Stimulated activated CD8-positive, alpha-beta memory T cell treated with anti-CD3 and anti-CD28 coated beads, Interleukin-7, amount 100 ng/mL, for 1 hour (primary cell): ENCODE measurements around the gene EIF3B.
"Not testable (repeated sequence)": the region's sequence is repeated elsewhere in the genome, so short reads cannot be mapped to it uniquely, and the experiment has no call there.

Experiments
- DNase-seq, 2 donors: peaks; one replicate each; pipeline ENCODE4 v3.0.0-alpha.2; 2020; ENCODE audit warnings: low read depth in 2 of 2

Gene EIF3B

GRCh38 chr7:2354186-2354938, at the start of gene EIF3B:
Gene EIF3B (plus strand): TSS chr7:2354827. CDS start chr7:2354922, 95 bp downstream.
- DNase-seq, result peak; percentile 71 to 76

GRCh38 chr7:2305258-2305657, 49.4 kb upstream of the EIF3B start:
- not testable (repeated sequence) for DNase-seq

GRCh38 chr7:2306688-2307087, 47.9 kb upstream of the EIF3B start:
- no peak for DNase-seq

GRCh38 chr7:2307690-2308107, 46.9 kb upstream of the EIF3B start:
- DNase-seq, result no peak

GRCh38 chr7:2309889-2310331, 44.7 kb upstream of the EIF3B start:
- no peak for DNase-seq

- DNase-seq, result no peak
Observed at GRCh38 chr7:2312267-2312929, 42.2 kb upstream of the EIF3B start.

GRCh38 chr7:2313450-2314208, 41.0 kb upstream of the EIF3B start:
- DNase-seq, result no peak

- peak; percentile 95 to 99 for DNase-seq
Observed at GRCh38 chr7:2314209-2314955, 40.2 kb upstream of the EIF3B start, which contains the start of gene SNX8. Gene SNX8 (minus strand): TSS chr7:2314441. CDS start chr7:2314421, 20 bp downstream.

- not testable (repeated sequence) for DNase-seq
Observed at GRCh38 chr7:2314956-2315530, 39.6 kb upstream of the EIF3B start.

- DNase-seq, result no peak
Observed at GRCh38 chr7:2315787-2316186, 38.8 kb upstream of the EIF3B start.

- no peak for DNase-seq
Observed at GRCh38 chr7:2316578-2316977, 38.0 kb upstream of the EIF3B start.

- no peak for DNase-seq
Observed at GRCh38 chr7:2317556-2318293, 36.9 kb upstream of the EIF3B start.

- no peak for DNase-seq
Observed at GRCh38 chr7:2321020-2321419, 33.6 kb upstream of the EIF3B start.

GRCh38 chr7:2325162-2325561, 29.5 kb upstream of the EIF3B start:
- no peak for DNase-seq

- DNase-seq, result no peak
Observed at GRCh38 chr7:2326951-2327350, 27.7 kb upstream of the EIF3B start.

GRCh38 chr7:2330493-2330892, 24.1 kb upstream of the EIF3B start:
- no peak for DNase-seq

- no peak for DNase-seq
Observed at GRCh38 chr7:2331707-2332106, 22.9 kb upstream of the EIF3B start.

GRCh38 chr7:2332606-2333231, 21.9 kb upstream of the EIF3B start:
- DNase-seq, result not testable (repeated sequence)

GRCh38 chr7:2336626-2337299, 17.9 kb upstream of the EIF3B start:
- no peak for DNase-seq
